ENCODE data around the gene RAD51.

Gene RAD51

DNA sequence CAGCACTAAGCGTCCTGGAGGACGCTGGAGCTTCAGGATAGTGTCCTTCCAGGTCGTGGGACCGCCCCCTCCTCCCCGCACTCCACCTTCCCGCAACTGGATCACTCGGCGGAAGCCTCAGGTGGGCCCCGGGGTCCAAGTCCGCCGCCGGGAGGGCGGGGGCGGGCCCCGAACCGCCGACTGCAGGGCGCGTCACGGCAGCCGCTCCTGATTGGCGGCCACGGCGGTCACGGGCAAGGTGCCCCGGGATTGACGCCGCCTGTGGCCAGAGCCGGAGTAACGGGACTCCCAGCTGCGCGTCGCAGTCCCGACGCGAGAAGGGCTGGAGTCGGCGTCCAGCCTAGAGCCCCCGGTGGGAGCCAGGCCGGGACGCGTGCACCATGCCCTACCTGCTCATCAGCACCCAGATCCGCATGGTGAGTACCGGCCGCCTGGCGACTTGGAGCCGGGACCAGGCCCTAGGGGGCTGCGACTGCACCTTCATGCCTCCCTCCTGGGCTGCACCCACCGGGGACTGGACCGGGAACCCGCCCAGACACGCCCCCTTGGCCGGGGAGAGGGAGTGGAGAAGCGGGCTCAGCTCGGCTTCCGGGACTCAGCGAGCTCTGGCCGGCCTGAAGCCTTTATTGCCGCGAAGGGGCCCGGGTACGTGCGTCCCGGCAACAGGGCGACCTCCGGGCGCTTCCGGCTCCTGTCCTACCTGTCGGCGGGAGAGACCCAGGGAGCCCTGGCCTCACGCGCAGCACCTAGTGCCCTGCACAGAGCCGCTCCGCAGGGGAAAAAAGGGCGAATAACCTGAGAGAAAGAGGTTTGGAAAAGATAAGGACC is 69.0 kb downstream of the RAD51 start, which contains the start of gene GCHFR:
Gene GCHFR, plus strand, starts transcription at position 268 of the 828 bp plus-strand sequence. Its CDS starts 113 bp downstream, at position 381.
- DNase-seq, result peak; percentile 73 to 87 (median 80)

DNA sequence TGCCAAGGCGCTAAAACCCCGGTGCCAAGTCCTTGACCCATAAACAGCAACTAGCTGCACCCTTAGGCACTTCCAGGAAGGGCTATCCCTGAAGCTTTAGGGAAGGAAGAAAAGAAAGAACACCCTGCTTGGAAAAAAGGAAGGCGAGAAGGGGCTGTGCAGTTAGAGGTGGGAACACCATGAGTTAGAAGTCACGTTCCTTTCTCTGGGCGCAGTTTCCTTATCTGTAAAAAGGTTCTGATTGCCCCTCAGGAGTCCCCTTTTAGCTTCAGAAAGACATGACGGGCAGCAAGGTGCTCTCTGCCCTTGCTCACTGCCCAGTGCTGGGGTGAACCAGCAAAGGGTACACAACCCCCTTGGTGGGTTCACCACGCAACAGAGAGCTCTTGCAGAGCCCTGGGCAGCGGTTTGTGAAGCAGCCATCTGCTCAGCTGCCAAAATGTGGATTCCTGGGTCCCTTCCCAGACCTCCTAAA is 69.7 kb downstream of the RAD51 start:
- DNase-seq, result no peak

DNA sequence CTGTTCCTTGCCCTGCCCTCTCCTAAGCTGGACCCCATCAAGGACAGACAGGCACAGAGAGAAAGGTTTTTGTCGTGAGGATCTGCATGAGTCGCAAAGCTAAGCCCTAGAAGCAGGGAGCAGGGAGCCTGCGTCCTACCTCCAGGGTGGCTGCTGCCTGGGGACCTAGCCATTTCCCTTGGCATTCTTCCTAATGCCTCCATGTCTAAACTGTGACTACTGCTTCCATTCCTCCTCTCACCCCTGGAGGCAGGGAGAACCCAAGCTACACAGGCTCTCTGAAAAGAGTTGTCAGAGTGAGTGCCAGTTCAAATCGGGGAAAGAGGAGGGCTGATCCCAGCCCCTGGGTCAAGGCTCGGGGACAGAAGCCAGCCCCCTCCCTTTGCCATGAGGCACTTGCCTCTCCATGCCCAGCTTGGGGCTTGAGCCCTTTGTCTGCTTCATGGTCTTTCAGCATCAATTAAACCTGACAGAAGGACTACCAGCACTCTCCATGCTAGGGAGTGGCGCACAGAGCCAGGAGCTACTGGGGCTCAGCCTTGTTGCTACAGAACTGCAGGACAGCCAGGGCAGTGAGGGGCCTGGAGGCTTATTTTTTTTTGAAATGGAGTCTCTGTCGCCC is 71.3 kb downstream of the RAD51 start:
- DNase-seq, result no peak

DNA sequence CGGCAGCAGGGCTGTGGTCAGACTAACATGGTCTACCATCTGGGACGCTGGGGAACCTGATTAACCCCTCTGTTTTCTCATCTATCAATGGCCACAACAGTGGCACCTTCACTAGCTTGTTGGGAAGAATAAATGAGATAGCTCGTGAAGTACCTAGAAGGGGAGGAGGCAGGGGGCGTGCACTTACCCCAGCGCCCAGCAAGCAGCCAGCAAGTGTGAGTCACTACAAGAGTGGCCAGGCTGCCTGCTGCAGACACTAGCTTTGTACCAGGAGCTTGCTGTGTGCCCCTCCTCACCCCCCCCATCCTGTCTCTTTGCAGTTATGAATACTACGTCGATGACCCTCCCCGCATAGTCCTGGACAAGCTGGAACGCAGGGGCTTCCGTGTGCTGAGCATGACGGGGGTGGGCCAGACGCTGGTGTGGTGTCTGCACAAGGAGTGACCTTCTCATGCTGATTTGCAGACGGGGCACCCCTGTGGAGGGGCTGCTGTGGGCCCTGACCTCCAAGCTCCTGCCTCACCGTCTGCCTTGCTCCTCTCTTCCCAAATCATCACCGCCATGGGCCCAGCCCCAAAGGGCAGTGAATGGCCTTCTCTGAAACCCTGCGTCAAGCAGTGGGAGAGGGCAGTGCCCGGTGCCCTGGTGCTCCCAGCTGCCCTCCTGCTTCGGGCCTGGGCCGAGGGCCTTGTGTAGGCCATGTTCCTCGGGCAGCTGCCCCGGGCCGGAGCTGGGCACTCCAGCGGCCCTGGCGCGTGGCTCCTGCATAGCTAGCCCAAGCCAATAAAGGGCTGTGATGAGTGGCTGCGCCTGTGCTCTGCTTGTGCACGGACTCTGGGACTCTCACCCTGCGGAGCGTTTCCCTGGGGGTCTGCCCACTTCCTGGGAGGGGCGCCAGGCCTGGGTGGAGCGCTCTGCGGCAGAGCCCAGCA is 72.2 kb downstream of the RAD51 start:
- DNase-seq, result no peak

DNA sequence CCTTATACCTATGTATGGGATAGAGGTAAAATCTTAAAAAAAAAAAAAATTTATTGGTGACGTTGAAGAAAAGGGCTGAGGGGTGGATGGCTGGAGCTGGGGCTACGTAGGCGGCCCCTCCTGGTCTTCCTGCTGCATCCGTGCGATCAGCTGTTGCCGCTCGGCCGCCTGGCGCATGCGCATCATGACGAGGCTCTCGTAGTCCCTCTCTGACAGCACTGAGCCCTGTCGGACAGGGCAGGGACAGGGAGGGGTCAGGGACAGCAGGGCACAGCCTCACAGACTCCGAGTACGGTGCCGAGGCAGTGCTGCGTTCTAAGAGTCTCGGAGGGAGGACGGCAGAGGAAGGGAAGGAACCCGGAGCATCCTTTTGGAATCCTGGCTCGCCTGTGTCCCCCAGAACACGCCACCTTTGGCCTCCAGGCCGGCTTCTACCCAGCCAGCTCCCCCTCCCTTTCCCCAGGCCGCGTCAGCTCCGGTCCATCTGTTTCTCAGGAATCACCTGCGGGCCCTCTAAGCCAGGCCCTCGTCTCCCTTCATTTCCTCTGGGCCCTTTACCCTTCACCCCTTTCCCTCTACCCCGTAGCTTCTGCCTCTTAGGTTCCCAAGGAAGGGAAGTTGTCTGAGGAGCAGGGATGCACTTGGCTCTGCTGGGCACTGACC is 73.0 kb downstream of the RAD51 start:
- no peak for DNase-seq

DNA sequence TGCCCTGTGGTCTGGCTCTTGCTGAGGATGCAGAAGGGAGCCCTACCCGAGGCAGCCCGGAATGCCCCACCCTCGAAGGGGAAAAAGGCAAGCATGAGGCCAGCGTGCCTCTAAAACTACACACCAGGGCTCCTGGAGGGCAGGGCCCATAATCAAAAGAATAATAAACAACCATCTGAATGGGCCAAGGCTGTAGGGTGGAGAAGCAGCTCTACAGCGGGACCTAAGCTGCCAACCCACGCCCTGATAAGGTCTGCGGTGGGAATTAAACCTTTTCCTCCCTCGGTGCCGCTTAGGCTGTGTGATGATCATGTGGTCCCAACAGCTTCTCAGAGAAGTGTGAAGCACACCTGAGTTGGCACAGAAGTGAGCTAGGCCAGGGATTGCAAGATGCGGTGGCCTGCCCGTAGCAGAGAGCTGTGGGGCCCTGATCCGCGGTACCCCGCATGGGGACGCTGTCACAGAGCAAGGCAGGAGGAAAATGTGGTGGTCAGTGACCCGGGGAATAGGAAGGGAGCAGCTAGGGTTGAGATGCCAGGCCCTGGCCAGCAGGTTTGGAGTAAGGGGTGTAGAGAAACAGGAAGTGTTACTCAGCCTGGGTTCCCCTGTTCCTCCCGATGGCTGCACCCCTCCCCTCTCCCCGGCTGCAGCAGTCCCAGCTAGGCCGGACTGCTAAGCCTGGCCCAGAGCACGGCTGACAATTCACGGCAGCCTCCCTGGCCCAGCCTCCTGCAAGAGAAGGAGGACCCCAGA is 73.7 kb downstream of the RAD51 start:
- peak in 1 of 3 donors; percentile 39 for DNase-seq

DNA sequence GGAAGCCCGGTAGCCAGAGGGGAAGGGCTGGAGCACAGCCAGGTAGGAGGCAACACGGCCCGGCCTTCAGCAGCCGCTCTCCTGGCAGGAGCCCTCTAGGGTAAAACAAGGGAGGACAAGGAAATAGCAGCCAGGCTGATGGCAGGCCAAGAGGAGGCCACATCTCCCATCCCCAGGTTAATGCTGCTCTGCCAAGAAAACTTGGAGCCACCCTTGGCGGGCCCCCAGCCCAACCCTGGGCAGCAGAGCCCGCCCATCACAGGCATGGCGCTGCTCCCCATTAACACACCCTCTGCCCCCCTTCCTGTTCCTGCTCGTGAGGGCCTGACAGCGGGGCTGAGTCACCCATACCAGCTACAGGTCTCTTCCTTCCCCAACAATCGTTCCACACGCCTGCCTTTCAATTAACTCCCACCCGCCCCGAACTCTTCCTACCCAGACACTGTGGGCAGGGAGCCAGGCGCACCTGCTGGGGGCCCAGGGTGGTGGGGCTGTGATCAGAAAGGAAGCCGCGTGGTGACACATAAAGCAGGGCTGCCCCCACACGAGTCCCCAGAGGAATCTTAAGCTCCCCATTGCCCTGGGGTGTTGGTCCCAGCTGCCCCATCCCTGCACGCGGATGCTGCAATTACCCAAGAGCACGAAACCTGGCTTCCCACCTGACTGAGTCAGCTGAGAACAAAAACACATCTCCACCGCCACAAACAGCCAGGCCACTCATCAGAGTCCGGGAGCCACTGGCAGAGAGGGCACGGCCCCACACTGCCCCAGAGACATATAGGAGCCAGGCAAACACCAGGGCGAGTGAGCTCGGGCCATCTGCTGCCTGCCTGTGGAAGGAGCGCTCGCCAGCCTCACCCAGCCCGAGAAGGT is 74.5 kb downstream of the RAD51 start, which contains the start of gene C15orf62:
Gene C15orf62, plus strand, starts transcription at position 707 of the 873 bp plus-strand sequence. CDS start 516 bp downstream, outside the sequence.
- DNase-seq, result peak; percentile 67 to 73 (median 68)

DNA sequence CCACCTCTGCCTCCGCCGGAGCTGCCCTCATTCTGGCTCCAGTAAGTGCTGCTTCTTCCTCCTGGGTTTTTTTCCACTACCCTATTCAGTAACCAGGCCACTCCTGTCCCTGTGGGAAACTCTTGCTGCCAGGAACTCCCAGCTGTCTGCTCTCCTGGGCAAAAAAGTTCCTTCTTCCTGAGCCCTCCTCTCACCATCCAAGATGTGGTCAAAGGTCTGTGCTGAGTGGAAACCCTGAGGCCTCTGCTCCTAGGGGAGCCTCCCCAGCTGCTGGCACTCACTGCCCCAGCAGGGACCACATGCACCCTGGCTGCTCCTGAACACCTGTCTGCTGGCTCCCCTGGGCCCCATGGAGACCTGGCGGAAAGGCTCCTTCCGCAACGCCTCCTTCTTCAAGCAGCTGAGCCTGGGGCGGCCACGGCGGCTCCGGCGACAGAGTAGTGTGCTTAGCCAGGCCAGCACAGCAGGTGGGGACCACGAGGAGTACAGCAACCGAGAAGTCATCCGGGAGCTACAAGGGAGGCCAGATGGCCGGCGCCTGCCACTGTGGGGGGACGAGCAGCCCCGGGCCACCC is 75.3 kb downstream of the RAD51 start:
- DNase-seq, result peak in 2 of 3 donors; percentile 28 to 39

DNA sequence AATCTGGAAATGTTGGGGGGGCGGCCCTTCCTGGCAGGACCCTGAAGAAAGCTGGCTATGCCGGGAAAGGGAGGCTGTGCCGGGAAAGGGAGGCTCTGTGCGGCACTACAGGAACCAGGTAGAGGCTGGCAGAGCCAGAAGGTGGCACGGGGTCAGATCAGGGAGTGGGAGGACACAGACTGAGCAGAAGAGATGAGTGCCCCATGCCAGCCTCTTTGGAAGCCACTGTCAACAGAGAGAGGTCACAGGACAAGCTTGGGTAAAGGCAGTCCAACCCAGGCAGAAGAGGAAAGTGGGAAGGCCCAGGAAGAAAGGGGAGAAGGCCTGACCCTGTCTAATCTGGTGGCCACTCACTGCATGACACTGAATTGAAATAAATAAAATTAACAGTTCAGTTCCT is 76.3 kb downstream of the RAD51 start:
- DNase-seq, result no peak

DNA sequence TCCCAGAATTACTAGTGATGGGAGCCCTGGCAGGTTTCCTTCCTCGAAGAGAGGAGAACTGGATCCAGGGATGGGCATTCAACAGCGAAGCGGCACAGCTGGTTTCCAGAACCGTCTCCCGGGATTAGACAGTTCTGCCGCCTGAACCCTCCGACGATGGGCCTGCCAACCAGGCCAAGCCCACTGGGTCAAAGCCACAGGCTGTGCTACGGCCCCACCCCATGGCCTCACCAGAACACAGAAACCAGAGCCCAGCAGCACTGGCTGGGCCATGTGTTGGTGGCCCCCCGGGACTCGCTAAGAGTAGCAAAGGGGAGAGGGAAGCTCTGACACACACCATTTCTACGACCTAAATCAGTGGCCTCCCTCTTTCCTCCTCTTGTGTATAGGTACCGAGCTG is 77.0 kb downstream of the RAD51 start:
- DNase-seq, result no peak

DNA sequence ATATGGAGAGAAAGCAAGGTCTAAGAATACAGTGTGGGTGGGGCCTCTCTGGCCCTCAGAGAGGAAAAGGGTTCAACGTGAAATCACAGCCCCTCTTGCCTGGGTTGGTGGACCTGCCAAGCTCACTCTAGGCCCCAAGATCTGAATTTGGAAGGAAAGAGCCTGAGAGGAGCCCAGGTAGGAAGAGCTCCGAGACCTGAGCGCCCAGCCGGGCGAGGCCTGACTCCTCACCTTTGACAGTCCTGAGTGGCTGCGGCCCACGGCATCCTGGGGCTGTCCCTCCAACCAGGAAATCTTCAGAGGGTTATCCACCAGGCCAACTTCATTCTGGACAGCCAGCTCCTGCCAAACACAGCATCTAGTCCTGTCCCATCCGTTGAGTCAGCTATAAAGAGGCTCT is 78.5 kb downstream of the RAD51 start:
- DNase-seq, result no peak

DNA sequence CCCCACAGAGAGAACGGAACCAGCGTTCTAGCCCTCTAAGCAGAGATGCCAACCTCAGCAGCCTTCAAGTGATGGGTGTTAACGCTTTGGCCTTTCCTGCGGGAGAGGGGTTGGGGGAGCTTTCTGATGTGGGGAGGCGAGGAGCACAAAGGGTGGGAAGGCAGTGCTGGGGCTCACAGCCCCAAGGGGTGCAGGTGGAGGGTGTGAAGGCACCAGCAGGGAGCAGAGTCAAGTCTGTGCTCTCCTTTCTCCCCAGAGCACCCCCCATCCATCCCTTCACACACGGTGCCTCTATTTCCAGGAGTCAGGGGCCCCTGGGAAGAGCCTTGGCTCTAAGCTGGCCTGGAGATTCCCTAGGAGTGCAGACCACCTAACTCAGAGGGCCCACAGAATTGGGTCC is 78.9 kb downstream of the RAD51 start:
- DNase-seq, result no peak

DNA sequence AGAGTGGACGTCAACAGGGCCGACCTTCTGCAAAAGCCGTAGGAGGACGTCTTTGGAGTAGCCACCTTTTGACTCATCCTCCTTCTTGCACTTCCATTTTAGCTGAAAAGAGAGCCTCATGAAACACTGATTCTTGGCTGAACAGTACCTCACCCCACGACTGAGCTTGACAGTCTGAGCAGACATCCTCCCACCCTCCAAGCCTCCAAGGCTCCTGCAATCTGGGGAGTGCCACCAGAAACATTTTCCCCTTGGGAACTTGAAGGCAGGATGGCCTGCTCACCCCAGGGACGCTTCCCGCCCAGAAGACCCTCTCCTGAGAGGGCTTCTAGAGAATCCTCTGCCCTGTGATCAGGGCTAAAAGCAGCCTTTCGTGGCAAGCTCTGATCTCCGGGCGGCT is 80.0 kb downstream of the RAD51 start:
- DNase-seq, result no peak

DNA sequence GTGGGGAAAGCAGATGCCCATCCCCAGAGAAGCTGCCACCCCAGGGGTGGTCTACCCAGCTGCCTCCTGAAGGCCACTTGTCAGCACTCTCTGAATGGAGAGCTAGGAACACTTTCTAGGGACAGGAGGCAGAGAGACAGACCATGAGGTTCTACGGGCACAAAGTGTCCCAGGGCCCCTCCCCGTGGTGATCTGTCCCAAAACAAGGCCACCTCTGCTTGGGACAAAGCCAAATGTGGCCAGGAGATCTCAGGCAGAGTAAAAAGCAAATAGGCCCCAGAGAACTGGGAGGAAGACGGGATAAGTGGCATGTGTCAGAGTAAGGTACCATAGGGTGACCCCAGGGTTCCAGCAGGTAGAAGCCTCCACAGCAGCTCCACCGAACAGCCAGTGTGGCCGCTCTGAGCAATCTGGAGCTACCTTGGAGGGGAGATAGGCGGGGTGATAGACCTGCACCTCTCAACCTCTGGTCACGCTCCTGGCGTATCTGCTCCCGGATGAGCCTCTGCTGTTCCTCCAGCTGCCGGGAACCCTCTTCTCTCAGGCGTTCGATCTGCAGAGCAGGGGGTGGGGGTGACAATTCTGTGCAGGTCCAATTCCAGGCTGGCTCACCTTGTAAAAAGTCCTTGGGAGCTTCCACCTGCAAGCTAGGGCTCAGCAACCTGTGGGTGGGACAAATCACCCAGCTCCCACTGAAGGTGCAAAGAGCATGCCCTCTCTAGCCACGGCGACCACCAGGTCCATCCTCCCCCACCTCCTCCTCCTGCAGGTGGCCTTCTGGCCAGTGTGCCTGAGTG is 81.0 kb downstream of the RAD51 start:
- DNase-seq, result no peak

DNA sequence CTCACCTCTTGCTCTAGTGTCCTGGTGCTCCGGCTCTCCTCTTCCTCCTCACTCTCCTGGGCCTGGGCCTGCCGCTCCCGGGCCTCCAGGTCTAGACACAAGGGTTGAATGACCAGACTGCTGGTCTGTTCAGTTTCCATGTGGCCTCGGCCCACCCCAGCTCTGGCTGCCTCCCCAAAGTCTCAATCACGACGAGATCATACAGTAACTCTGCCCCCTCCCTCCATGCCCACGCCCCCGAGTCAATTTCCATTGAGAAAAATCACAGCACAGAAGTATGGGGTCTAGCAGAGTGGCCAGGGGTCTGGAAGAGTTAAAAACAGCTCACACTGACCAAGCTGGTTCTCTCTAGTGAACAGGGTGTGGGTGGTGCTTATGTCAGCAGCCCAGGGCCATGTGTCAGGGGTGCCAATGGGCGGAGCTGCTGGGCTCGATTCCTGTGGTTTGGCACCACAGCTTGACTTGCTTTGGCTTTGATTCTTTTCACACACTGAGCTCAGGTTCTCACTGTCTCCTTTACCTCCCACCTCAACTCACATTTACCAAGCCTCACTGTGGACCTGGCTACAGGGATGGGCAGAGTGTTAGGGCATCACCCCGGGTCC is 81.7 kb downstream of the RAD51 start:
- DNase-seq, result peak; percentile 70 to 79 (median 72)

Data from suppressor macrophage treated with lipopolysaccharide for 1 hour (primary cell).